Tibial nerve (tissue), 4 donors: ENCODE results near the gene BTBD7. TPM values are rescaled to one million over a fixed set of nuclear protein-coding genes. Genes with fewer than 3 reads are reported as not detected.

Source experiments
- DNase-seq, 2 donors: peaks; one replicate each; pipeline ENCODE4 v3.0.0-alpha.2; 2019; ENCODE audit warnings: low spot score in 2 of 2
- H3K27ac ChIP-seq, 4 donors: fragments of 200-600 bp; sonication (generic) in 3 of 4; one replicate each; pipeline ENCODE4 v1.5.1; 2017 to 2019; ENCODE audit warnings: mild to moderate bottlenecking in 1 of 4
- H3K27me3 ChIP-seq, 2 donors: fragments of 200-600 bp; sonication (generic) in 1 of 2; one replicate each; pipeline versions ENCODE4 v1.5.1 to v1.6.0; 2017 to 2019
- H3K36me3 ChIP-seq, 3 donors: fragments of 200-600 bp; sonication (generic); one replicate each; pipeline ENCODE4 v1.5.1; 2018 to 2019
- H3K4me1 ChIP-seq, 4 donors: fragments of 200-600 bp; sonication (generic) in 3 of 4; one replicate each; pipeline ENCODE4 v1.5.1; 2017 to 2019
- H3K4me3 ChIP-seq, 4 donors: fragments of 200-600 bp; sonication (generic) in 3 of 4; one replicate each; pipeline ENCODE4 v1.5.1; 2017 to 2019; ENCODE audit warnings: mild to moderate bottlenecking in 1 of 4, moderate library complexity in 1 of 4
- H3K9me3 ChIP-seq, 4 donors: fragments of 200-600 bp; sonication (generic) in 3 of 4; one replicate each; pipeline ENCODE4 v1.5.1; 2017 to 2019
- EP300 ChIP-seq, 2 donors: sonication (generic); formaldehyde crosslinking; IDR thresholded peaks; one replicate each; pipeline ENCODE4 v1.6.1; 2017; ENCODE audit warnings: antibody characterized with exemption in 2 of 2, mild to moderate bottlenecking in 1 of 2
- POLR2A ChIP-seq, 2 donors: fragments of 450-650 bp; IDR thresholded peaks; one replicate each; pipeline ENCODE4 v1.6.1; 2017; ENCODE audit warnings: antibody characterized with exemption in 2 of 2, mild to moderate bottlenecking in 2 of 2, moderate library complexity in 2 of 2
- WGBS, 2 donors: methylation state at CpG; one replicate each; pipeline ENCODE4 v1.1.5; 2018; 5-methylcytosine and 5-hydroxymethylcytosine counted together
- total RNA-seq, 4 donors: library from RNA; depleted of rRNA; stranded (reverse); fragments of >200 nt; gene quantifications; one replicate each; pipeline ENCODE4 v1.1.0, GENCODE V29; 2016
- TF ChIP-seq, protein P1 (sequence below), 5 experiments: fragments of 200-600 bp in 3 of 5; fragments of 450-650 bp in 2 of 5; sonication (generic) in 3 of 5; IDR thresholded peaks; one replicate each; pipeline ENCODE4 v1.5.1; 2016 to 2019; ENCODE audit warnings: antibody characterized with exemption in 5 of 5, mild to moderate bottlenecking in 3 of 5, moderate library complexity in 2 of 5

Gene BTBD7
- total RNA-seq, 4 donors from 2014 or later: 20.1 to 27.8 (median 23.2) TPM

DNA sequence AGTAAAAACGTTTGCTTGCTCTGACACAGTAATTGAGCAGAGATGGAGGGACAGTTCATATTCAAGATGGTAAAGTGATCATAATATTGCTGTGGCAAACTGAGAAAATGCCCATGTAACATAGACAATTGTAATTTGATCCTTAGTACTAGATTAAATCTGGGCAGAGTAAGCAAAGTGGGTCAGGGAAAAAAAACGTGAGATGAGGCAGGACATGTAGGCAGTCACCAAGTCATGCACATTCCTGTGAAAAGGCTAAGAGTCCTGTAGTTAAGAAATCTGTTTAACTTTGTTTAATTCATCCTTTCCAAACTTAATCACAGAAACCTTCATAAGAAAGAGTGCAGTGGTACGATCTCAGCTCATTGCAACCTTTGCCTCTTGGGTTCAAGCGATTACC, 16.1 kb downstream of the BTBD7 start:
- DNase-seq: no peak
- Histone ChIP-seq H3K27ac (no peak overlapping the region), H3K9me3 (no peaks in the 10 kb centered on the region), H3K27me3 (no peaks in the 10 kb centered on the region), H3K4me1 (peaks cover 0 to 52% (median 7%) of the 10 kb centered on the region in 4 donors), H3K4me3 (no peak overlapping the region), H3K36me3 (peaks cover 0 to 3% (median 0%) of the 10 kb centered on the region in 3 donors)
- TF ChIP-seq, protein P1, sequence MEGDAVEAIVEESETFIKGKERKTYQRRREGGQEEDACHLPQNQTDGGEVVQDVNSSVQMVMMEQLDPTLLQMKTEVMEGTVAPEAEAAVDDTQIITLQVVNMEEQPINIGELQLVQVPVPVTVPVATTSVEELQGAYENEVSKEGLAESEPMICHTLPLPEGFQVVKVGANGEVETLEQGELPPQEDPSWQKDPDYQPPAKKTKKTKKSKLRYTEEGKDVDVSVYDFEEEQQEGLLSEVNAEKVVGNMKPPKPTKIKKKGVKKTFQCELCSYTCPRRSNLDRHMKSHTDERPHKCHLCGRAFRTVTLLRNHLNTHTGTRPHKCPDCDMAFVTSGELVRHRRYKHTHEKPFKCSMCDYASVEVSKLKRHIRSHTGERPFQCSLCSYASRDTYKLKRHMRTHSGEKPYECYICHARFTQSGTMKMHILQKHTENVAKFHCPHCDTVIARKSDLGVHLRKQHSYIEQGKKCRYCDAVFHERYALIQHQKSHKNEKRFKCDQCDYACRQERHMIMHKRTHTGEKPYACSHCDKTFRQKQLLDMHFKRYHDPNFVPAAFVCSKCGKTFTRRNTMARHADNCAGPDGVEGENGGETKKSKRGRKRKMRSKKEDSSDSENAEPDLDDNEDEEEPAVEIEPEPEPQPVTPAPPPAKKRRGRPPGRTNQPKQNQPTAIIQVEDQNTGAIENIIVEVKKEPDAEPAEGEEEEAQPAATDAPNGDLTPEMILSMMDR (IDR thresholded peaks at IDR 0.05): no peak
- TF ChIP-seq EP300 (IDR thresholded peaks at IDR 0.05) (no peak), POLR2A (IDR thresholded peaks at IDR 0.05) (no peak)
- 74 to 76% methylated on average over 4 of the region's 4 CpGs for WGBS, 2 donors

DNA sequence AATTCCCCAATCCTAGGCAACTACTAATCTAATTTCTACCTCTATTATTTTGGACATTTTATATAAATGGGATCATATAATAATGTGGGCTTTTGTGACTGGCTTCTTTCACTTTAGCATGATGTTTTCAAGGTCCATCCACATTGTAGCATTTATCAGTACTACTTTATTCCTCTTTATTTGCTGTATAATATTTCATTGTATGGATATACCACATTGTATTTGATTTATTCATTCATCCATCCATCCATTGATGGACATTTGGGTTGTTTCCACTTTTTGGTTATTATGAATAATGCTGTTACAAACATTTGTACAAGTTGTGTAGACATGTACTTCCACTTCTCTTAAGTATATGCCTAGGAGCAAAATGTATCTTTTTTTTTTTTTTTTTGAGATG, 17.3 kb downstream of the BTBD7 start:
- Histone ChIP-seq H3K4me3 (no peak overlapping the region), H3K4me1 (peaks cover 0 to 56% (median 7%) of the 10 kb centered on the region in 4 donors)

DNA sequence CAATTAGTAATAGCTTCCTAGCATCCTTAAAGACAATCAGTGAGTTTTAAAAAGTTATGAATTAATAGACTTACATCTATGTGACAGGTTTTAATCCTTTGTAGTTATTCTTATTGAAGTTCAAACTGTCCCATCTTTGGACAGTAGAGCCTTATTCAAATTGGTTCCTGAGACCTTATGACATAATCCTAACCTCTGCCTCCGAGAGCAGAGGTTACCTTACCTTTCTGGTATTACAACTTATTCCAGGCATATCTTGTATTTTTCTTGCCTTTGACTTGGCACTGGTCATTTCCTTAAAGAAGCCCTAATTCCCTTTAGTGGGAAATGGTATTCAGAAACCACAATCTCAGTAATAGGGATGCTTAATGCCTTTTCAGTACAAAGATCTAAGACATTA, 21.8 kb downstream of the BTBD7 start:
- no peak for DNase-seq
- H3K27me3 ChIP-seq: no peaks in the 10 kb centered on the region
- TF ChIP-seq, protein P1 (IDR thresholded peaks at IDR 0.05): no peak
- TF ChIP-seq POLR2A (IDR thresholded peaks at IDR 0.05): no peak
- no peak overlapping the region for H3K4me3 ChIP-seq
- H3K9me3 ChIP-seq: no peaks in the 10 kb centered on the region
- 63 to 68% methylated on average over 1 of the region's 1 CpG for WGBS, 2 donors
- no peak overlapping the region for H3K27ac ChIP-seq
- H3K36me3 ChIP-seq: no peaks in the 10 kb centered on the region
- H3K4me1 ChIP-seq: peaks cover 0 to 43% (median 0%) of the 10 kb centered on the region in 4 donors

More for the DNA sequence above, 17.3 kb downstream of the BTBD7 start:
- Histone ChIP-seq H3K27ac (no peak overlapping the region), H3K9me3 (no peaks in the 10 kb centered on the region), H3K36me3 (no peaks in the 10 kb centered on the region), H3K27me3 (no peaks in the 10 kb centered on the region)
- no peak for DNase-seq
- TF ChIP-seq, protein P1 (IDR thresholded peaks at IDR 0.05): no peak
- TF ChIP-seq POLR2A (IDR thresholded peaks at IDR 0.05): no peak
- no peak for TF ChIP-seq EP300 (IDR thresholded peaks at IDR 0.05)

DNA sequence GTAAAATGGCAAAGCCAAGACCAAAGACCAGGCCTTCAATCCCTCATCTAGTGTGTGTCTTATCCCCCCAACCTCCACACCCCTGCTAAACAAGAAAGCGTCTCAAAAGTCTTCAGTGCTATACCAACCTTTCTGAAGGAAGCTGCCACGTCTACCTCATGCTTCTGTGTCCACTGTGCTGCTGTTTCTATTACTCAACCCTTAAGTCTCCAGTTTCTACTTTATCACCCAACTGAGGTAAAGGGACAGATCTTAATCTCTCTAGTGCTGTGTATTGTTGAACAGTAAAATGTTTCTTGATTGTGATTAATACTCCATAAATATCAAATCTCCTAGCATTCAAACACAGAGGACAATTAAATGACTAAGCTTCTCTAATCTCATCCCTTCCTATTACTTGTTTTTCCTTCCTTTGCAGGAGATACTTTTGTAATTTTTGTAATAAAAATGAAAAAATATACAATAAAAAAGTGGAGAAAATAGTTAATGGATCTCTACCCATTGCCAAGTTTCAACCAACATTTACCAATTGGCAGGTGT, 23.3 kb downstream of the BTBD7 start:
- Histone ChIP-seq H3K27me3 (no peaks in the 10 kb centered on the region), H3K4me1 (peaks cover 0 to 57% (median 0%) of the 10 kb centered on the region in 4 donors), H3K27ac (no peak overlapping the region), H3K4me3 (no peak overlapping the region), H3K9me3 (no peaks in the 10 kb centered on the region), H3K36me3 (no peaks in the 10 kb centered on the region)
- 92 to 93% methylated on average over 2 of the region's 2 CpGs for WGBS, 2 donors
- TF ChIP-seq POLR2A (IDR thresholded peaks at IDR 0.05) (no peak), EP300 (IDR thresholded peaks at IDR 0.05) (no peak)
- TF ChIP-seq, protein P1 (IDR thresholded peaks at IDR 0.05): no peak
- DNase-seq: no peak

DNA sequence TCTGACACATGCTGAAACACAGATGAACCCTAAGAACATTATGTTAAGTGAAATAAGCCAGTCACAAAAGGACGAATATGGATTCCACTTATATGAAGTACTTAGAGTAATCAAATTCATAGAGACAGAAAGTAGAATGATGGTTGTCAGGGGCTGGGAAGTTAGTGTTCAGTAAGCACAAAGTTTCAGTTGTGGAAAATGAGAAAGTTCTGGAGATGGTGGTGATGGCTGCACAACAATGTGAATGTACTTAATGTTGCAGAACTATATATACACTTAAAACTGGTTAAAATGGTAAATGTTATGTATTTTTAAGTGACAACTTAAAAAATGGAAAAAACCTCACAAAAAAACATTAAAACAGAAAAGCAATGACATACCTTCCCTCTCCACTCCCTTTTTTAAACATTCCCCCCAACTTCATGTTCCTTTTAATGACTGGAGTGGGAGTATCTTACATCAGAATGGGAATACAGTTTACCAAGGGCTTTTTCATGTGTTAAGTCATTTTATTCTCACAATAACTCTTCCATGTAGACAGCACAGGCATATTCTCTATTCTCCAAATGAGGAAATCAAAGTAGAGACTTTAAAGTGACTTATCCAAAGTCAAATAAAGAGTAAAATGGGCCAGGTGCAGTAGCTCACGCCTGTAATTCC, 24.0 kb downstream of the BTBD7 start:
- Histone ChIP-seq H3K4me1 (peaks cover 0 to 64% (median 1%) of the 10 kb centered on the region in 4 donors), H3K4me3 (no peak overlapping the region), H3K27ac (no peak overlapping the region), H3K9me3 (no peaks in the 10 kb centered on the region), H3K36me3 (no peaks in the 10 kb centered on the region), H3K27me3 (no peaks in the 10 kb centered on the region)
- WGBS, 2 donors: 91 to 93% methylated on average over 2 of the region's 2 CpGs
- no peak for DNase-seq
- TF ChIP-seq, protein P1 (IDR thresholded peaks at IDR 0.05): no peak
- TF ChIP-seq EP300 (IDR thresholded peaks at IDR 0.05) (no peak), POLR2A (IDR thresholded peaks at IDR 0.05) (no peak)
